Breast epithelium (tissue), 4 donors: ENCODE measurements around the gene EDAR. TPM values are rescaled to one million over a fixed set of nuclear protein-coding genes. Genes with fewer than 3 reads are reported as not detected.

Experiments used
- DNase-seq, 2 donors: peaks; one replicate each; pipeline ENCODE4 v3.0.0-alpha.2; 2019; ENCODE audit warnings: low spot score in 2 of 2
- H3K27ac ChIP-seq, 2 donors: fragments of 200-600 bp; sonication (generic) in 1 of 2; one replicate each; pipeline ENCODE4 v1.5.1; 2016 to 2019; ENCODE audit warnings: mild to moderate bottlenecking in 1 of 2
- H3K27me3 ChIP-seq, 2 donors: fragments of 200-600 bp; sonication (generic) in 1 of 2; one replicate each; pipeline versions ENCODE4 v1.5.1 to v1.6.0; 2017 to 2019; ENCODE audit warnings: control low read depth in 1 of 2, mild to moderate bottlenecking in 1 of 2
- H3K36me3 ChIP-seq: fragments of 200-600 bp; one replicate; pipeline ENCODE4 v1.5.1; 2019
- H3K4me1 ChIP-seq, 2 donors: fragments of 200-600 bp; sonication (generic); one replicate each; pipeline ENCODE4 v1.5.1; 2016 to 2019; ENCODE audit warnings: control low read depth in 1 of 2
- H3K4me3 ChIP-seq, 3 donors: fragments of 200-600 bp; sonication (generic); 1 replicate in 2 of 3; 2 replicates in 1 of 3; pipeline ENCODE4 v1.5.1; 2016 to 2019; ENCODE audit warnings: mild to moderate bottlenecking in 3 of 3, moderate library complexity in 2 of 3
- H3K9me3 ChIP-seq, 2 donors: fragments of 200-600 bp; sonication (generic) in 1 of 2; one replicate each; pipeline ENCODE4 v1.5.1; 2016 to 2019; ENCODE audit warnings: control low read depth in 1 of 2
- CTCF ChIP-seq, 3 donors: fragments of 450-650 bp; IDR thresholded peaks; one replicate each; pipeline ENCODE4 v1.5.1; 2016 to 2017; ENCODE audit warnings: antibody characterized with exemption in 3 of 3, mild to moderate bottlenecking in 3 of 3, moderate library complexity in 3 of 3
- POLR2A ChIP-seq: fragments of 450-650 bp; IDR thresholded peaks from one replicate; pipeline ENCODE4 v1.6.1; 2016; ENCODE audit warnings: antibody characterized with exemption, mild to moderate bottlenecking, moderate library complexity
- POLR2AphosphoS5 ChIP-seq, 3 donors: sonication (generic); formaldehyde crosslinking; IDR thresholded peaks; one replicate each; pipeline ENCODE4 v1.6.1; 2017; ENCODE audit warnings: antibody characterized with exemption in 3 of 3
- intact Hi-C: fragments of 100-400 bp; cut with DNase I; formaldehyde crosslinking; loops from one replicate; pipeline ENCODE4 v1.15.1; 2023; ENCODE audit warnings: low total_unique reads
- total RNA-seq, 3 donors: library from RNA; depleted of rRNA; stranded (reverse); fragments of >200 nt; gene quantifications; one replicate each; pipeline ENCODE4 v1.1.0, GENCODE V29; 2016

EDAR gene
- total RNA-seq, 3 donors from 2014 or later: 0.29 TPM; not detected in 2

- Histone ChIP-seq H3K27ac (no peak overlapping the region), H3K4me3 (no peak overlapping the region), H3K27me3 (no peaks in the 10 kb centered on the region), H3K9me3 (no peaks in the 10 kb centered on the region), H3K36me3 (no peaks in the 10 kb centered on the region), H3K4me1 (no peaks in the 10 kb centered on the region)
- TF ChIP-seq POLR2AphosphoS5 (IDR thresholded peaks at IDR 0.05) (no peak), CTCF (IDR thresholded peaks at IDR 0.05) (no peak), POLR2A (no peak)
- DNase-seq: no peak
- intact Hi-C loops: no loop called here
Observed at GRCh38 chr2:108970369-108970768, 18.7 kb downstream of the EDAR start.

GRCh38 chr2:108969856-108970255 lies 19.2 kb downstream of the EDAR start:
- intact Hi-C loops: no loop called here

GRCh38 chr2:108968619-108969018 lies 20.4 kb downstream of the EDAR start:
- no peak overlapping the region for H3K27ac ChIP-seq

More at GRCh38 chr2:108969856-108970255, 19.2 kb downstream of the EDAR start:
- no peak overlapping the region for H3K27ac ChIP-seq
- TF ChIP-seq POLR2AphosphoS5 (IDR thresholded peaks at IDR 0.05) (no peak), CTCF (IDR thresholded peaks at IDR 0.05) (no peak), POLR2A (no peak)
- H3K4me3 ChIP-seq: no peak overlapping the region
- no peak for DNase-seq
- H3K9me3 ChIP-seq: no peaks in the 10 kb centered on the region
- H3K36me3 ChIP-seq: no peaks in the 10 kb centered on the region
- H3K4me1 ChIP-seq: no peaks in the 10 kb centered on the region
- H3K27me3 ChIP-seq: no peaks in the 10 kb centered on the region

GRCh38 chr2:108967757-108968156 lies 21.3 kb downstream of the EDAR start:
- Histone ChIP-seq H3K27me3 (no peaks in the 10 kb centered on the region), H3K4me1 (no peaks in the 10 kb centered on the region), H3K4me3 (no peak overlapping the region), H3K27ac (no peak overlapping the region), H3K9me3 (no peaks in the 10 kb centered on the region), H3K36me3 (no peaks in the 10 kb centered on the region)
- intact Hi-C loops: no loop called here
- no peak for DNase-seq
- TF ChIP-seq POLR2A (no peak), CTCF (IDR thresholded peaks at IDR 0.05) (no peak), POLR2AphosphoS5 (IDR thresholded peaks at IDR 0.05) (no peak)

More at GRCh38 chr2:108968619-108969018, 20.4 kb downstream of the EDAR start:
- DNase-seq: no peak
- Histone ChIP-seq H3K4me3 (no peak overlapping the region), H3K36me3 (no peaks in the 10 kb centered on the region), H3K4me1 (no peaks in the 10 kb centered on the region), H3K9me3 (no peaks in the 10 kb centered on the region), H3K27me3 (no peaks in the 10 kb centered on the region)
- intact Hi-C loops: no loop called here
- TF ChIP-seq POLR2AphosphoS5 (IDR thresholded peaks at IDR 0.05) (no peak), POLR2A (no peak), CTCF (IDR thresholded peaks at IDR 0.05) (no peak)

GRCh38 chr2:108965540-108966289 lies 23.3 kb downstream of the EDAR start:
- DNase-seq: no peak
- Histone ChIP-seq H3K36me3 (no peaks in the 10 kb centered on the region), H3K9me3 (no peaks in the 10 kb centered on the region), H3K27me3 (no peaks in the 10 kb centered on the region), H3K27ac (no peak overlapping the region), H3K4me1 (no peaks in the 10 kb centered on the region), H3K4me3 (no peak overlapping the region)
- no peak for TF ChIP-seq CTCF (IDR thresholded peaks at IDR 0.05)
- TF ChIP-seq POLR2AphosphoS5 (IDR thresholded peaks at IDR 0.05): no peak
- TF ChIP-seq POLR2A: no peak
- intact Hi-C loops: no loop called here
